Neural cell (in vitro differentiated cells): ENCODE data around the gene CLEC18B.

Source experiments
- EZH2 ChIP-seq: fragments of 200-600, 300-800 bp; shearing (Covaris generic), sonication (generic); IDR thresholded peaks from 2 replicates; pipeline ENCODE4 v1.6.1; 2014; ENCODE audit warnings: antibody characterized with exemption, low read length, borderline replicate concordance, mild to moderate bottlenecking; ENCODE audit not compliant: insufficient read depth, poor library complexity, severe bottlenecking
- MXI1 ChIP-seq: fragments of 450-650 bp; conservative IDR thresholded peaks from 2 replicates; pipeline ENCODE4 v1.6.1; 2014; ENCODE audit warnings: antibody characterized with exemption, mild to moderate bottlenecking; ENCODE audit not compliant: poor library complexity, severe bottlenecking
- POLR2AphosphoS5 ChIP-seq: IDR thresholded peaks from 2 replicates; pipeline ENCODE4 v1.6.1; 2012
- SMC3 ChIP-seq: fragments of 450-650 bp; conservative IDR thresholded peaks from 2 replicates; pipeline ENCODE4 v1.6.1; 2014; ENCODE audit warnings: antibody characterized with exemption, mild to moderate bottlenecking, moderate library complexity; ENCODE audit not compliant: poor library complexity
- TAF1 ChIP-seq: IDR thresholded peaks from 2 replicates; pipeline ENCODE4 v1.6.1; 2012; ENCODE audit warnings: low read depth
- TF ChIP-seq, protein P1 (sequence below): fragments of 450-650 bp; IDR thresholded peaks from 2 replicates; pipeline ENCODE4 v1.5.1; 2014; ENCODE audit warnings: antibody characterized with exemption, mild to moderate bottlenecking, moderate library complexity; ENCODE audit not compliant: poor library complexity, severe bottlenecking
- TF ChIP-seq, protein P2 (sequence below): IDR thresholded peaks from 2 replicates; pipeline ENCODE4 v1.6.1; 2012; ENCODE audit warnings: borderline replicate concordance

DNA sequence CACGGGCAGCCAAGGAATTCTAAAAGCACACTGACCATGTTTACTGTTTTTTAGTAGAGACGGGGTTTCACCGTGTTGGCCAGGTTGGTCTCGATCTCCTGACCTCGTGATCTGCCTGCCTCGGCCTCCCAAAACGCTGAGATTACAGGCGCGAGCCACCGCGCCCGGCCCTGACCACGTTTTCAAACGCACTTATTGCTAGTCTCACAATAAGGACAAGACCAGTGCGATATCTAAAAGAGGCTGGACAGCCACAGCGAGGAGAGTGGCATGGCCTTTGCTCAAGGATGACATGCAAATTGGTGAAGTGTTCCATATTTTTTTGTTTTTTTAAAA is 35.0 kb upstream of the CLEC18B start:
- TF ChIP-seq, protein P1, sequence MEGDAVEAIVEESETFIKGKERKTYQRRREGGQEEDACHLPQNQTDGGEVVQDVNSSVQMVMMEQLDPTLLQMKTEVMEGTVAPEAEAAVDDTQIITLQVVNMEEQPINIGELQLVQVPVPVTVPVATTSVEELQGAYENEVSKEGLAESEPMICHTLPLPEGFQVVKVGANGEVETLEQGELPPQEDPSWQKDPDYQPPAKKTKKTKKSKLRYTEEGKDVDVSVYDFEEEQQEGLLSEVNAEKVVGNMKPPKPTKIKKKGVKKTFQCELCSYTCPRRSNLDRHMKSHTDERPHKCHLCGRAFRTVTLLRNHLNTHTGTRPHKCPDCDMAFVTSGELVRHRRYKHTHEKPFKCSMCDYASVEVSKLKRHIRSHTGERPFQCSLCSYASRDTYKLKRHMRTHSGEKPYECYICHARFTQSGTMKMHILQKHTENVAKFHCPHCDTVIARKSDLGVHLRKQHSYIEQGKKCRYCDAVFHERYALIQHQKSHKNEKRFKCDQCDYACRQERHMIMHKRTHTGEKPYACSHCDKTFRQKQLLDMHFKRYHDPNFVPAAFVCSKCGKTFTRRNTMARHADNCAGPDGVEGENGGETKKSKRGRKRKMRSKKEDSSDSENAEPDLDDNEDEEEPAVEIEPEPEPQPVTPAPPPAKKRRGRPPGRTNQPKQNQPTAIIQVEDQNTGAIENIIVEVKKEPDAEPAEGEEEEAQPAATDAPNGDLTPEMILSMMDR: no peak
- TF ChIP-seq EZH2 (no peak), POLR2AphosphoS5 (no peak), TAF1 (no peak), SMC3 (no peak), MXI1 (no peak)
- TF ChIP-seq, protein P2, sequence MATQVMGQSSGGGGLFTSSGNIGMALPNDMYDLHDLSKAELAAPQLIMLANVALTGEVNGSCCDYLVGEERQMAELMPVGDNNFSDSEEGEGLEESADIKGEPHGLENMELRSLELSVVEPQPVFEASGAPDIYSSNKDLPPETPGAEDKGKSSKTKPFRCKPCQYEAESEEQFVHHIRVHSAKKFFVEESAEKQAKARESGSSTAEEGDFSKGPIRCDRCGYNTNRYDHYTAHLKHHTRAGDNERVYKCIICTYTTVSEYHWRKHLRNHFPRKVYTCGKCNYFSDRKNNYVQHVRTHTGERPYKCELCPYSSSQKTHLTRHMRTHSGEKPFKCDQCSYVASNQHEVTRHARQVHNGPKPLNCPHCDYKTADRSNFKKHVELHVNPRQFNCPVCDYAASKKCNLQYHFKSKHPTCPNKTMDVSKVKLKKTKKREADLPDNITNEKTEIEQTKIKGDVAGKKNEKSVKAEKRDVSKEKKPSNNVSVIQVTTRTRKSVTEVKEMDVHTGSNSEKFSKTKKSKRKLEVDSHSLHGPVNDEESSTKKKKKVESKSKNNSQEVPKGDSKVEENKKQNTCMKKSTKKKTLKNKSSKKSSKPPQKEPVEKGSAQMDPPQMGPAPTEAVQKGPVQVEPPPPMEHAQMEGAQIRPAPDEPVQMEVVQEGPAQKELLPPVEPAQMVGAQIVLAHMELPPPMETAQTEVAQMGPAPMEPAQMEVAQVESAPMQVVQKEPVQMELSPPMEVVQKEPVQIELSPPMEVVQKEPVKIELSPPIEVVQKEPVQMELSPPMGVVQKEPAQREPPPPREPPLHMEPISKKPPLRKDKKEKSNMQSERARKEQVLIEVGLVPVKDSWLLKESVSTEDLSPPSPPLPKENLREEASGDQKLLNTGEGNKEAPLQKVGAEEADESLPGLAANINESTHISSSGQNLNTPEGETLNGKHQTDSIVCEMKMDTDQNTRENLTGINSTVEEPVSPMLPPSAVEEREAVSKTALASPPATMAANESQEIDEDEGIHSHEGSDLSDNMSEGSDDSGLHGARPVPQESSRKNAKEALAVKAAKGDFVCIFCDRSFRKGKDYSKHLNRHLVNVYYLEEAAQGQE: no peak
